ENCODE results near the gene SIGLEC12.
"Not testable (repeated sequence)": the region's sequence is repeated elsewhere in the genome, so short reads cannot be mapped to it uniquely, and the experiment has no call there.

Gene SIGLEC12

GRCh38 chr19:51457351-51458013, 44.1 kb downstream of the SIGLEC12 start:
- DNase-seq (ENCODE audit: low read depth): no peak

DNA sequence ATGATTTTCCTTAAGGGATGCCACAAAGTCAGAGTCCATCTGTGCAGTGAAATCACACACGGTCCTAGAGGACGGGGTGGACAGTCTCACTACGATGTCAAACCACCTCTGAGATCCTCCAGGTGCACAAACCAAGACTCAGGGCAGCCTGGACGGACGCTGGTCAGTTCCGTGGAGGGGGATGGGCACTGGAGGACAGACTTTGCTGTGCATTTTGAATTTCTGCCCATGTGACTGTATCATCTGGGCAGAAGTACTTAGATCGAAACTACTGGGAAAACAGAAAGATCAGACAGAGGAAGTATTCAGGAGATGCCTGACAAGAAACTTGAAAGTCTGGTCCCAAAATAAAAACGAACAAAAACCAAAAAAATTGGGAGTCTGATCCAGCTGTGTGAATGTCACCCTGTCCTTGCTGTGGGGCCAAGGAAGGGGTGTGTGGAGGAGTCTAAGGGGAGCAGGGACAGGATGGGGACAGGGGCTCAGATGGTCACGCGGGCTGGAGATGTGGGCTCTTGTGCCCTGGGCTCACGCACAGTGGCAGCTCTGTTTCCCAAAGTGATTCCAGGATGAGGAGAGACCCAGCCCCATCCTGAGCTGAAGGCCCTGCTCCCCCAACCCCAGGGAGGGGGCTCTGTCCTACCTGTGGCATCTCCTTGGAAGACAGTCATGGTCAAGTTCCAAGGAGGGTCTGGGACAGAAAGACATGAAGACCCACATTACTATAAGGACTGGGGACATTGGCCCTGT, 44.9 kb downstream of the SIGLEC12 start:
- no peak for DNase-seq (ENCODE audit: low read depth)

GRCh38 chr19:51450730-51451307, 50.8 kb downstream of the SIGLEC12 start:
- no peak for DNase-seq (ENCODE audit: low read depth)

- no peak for DNase-seq (ENCODE audit: low read depth)
Observed at GRCh38 chr19:51448411-51449016, 53.1 kb downstream of the SIGLEC12 start.

DNA sequence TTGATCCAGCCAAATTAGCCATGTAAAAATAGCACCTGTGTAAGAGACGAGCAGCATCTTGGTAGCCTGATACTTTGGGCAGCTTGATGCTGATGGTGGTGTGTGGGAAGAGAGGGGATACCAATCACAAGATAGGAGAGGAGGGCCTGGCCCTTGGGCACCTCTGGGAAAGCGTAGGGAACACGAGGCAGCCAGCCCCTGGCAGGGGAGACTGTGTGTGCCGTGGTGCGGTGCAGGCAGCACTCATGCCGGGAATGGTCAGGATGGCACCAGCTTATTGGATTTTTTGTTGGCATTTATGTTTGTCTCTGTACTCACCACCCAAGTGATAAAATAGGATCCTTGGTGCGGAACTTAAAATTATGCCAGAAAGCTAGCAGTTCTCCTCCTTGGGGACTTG, 53.6 kb downstream of the SIGLEC12 start:
- DNase-seq (ENCODE audit: low read depth): no peak

DNA sequence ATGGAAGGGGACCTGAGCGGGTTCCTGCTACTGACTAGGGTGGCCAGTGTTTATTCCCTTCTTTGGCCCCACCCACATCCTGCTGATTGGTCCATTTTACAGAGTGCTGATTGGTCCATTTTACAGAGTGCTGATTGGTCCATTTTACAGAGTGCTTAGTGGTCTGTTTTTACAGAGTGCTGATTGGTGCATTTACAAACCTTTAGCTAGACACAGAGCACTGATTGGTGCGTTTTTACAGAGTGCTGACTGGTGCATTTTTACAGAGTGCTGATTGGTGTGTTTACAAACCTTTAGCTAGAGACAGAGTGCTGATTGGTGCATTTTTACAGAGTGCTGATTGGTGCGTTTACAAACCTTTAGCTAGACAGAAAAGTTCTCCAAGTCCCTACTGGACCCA, 54.1 kb downstream of the SIGLEC12 start:
- DNase-seq (ENCODE audit: low read depth): not testable (repeated sequence)

DNA sequence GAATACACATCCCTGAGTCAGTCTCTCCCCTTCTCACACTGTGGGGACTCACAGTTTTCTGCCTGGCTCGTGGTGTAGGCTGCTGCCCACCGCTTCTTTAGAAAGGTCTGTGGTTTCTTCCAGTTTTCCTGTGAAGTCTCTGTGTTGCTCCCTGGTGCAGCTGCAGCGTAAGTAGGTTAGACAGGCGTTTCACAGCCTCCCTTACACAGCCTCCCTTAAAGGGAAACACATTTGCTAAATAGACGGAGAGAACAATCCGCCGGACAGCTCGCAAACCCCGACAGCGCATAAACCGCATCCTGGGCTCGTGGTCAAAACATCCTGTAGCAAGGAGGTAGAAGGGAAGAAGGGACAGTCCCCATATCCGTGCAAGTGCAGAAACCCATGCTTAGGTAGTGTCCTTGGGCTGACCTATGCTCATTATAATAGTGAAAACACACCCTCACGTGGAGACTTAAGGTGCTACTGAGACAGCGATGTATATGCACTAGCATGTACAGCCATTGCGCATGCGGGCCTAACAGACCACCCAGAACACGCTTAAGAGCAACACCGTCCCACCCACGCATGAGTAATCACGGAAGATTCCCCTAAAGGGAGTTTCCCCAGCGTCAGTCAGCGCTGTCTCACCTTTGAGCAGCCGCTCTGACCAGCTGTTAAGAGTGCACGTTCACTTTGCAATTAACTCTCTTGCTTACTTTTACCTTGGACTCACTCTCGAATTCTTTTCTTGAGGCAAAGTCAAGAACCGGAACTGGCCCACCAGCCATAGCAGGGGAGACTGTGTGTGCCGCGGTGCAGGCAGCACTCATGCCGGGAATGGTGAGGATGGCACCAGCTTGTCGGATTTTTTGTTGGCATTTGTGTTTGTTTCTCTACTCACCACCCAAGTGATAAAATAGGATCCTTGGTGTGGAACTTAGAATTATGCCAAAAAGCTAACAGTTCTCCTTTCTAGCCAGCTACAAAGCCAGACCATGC, 59.9 kb downstream of the SIGLEC12 start:
- DNase-seq (ENCODE audit: low read depth): no peak
